DMS114 treated with DMSO at 0.1 percent for 48 hours (cell line): ENCODE measurements around the gene EFCAB8.
"Not testable (repeated sequence)": the region's sequence is repeated elsewhere in the genome, so short reads cannot be mapped to it uniquely, and the experiment has no call there.

ENCODE experiments used
- DNase-seq: peaks from one replicate; lab custom pipeline; 2025; ENCODE audit not compliant: unreplicated experiment; lab: John Stamatoyannopoulos, UW

EFCAB8 gene

DNA sequence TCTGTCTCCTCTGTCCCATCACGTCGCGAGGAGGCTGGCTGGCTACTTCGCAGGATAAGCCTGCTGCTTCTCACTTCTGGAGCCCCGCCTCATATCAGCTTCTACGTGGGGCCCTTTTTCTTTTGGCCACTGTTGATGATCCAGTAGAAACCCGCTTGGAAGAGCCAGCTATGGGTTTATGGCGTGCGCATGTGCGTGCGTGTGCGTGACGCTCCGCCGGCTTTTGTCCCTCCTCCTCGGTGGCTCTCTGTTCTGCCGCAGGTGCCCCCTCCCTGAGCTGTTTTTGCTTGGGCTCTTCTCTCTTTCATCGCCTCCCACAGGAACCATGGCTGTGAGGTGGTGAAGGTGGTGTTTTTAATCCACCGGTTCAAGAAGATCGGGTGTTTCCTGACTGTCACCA lies 26.5 kb downstream of the EFCAB8 start:
- DNase-seq = no peak

DNA sequence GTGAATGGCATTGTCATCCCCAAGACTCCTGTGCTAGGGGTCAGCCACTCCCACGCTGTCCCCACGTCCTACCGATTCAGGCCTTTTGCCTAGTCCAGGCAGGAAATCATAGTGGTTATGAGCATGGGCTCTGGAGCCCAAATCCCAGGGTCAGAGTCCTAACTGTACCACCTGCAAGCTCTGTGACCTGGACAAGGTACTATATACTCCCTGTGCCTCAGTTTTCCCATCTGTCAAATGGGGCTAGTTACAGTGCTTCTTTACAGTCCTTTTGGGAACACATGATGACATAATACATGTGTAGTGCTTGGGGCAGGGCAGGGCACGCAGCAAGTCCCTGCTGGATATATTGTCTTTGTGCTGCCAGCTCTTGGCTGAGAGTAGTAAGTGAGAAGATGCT lies 27.2 kb downstream of the EFCAB8 start:
- DNase-seq = no peak

DNA sequence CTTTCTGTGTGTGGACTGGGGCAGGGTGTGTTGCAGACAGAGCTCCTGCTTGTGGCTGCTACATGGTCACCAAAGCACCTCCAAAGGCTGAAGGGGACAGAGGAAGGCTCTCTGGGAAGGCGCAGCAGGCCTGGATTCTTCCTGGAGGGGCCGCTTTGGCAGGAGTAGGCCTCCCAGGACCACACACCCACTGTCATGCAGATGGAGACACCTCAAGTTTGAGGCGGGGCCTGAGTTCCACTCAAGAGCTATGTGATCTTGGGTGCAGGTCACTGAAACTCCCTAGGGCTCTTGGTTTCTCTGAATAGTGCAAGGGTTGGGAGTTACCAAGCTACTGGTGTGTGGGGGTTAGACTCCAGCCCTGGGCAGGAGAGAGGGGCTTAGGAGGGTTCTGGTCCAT lies 27.9 kb downstream of the EFCAB8 start:
- DNase-seq = no peak

DNA sequence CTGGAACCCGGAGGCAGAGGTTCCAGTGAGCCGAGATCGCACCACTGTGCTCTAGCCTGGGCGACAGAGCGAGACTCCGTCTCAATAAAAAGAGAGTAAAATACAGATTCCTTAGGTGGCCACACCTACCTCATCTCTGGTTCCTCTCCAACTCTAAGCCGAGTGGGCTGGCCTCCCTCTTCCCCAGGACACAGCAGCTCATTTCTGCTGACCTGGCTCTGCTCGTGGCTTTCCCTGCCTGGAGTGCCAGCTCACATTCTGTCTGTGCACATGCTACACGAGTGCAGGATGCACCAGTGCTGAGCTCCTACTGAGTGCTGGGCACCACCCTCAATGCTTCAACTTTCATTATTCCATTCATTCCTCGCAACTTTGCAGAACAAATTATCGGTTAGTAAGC lies 28.8 kb downstream of the EFCAB8 start:
- DNase-seq = no peak

DNA sequence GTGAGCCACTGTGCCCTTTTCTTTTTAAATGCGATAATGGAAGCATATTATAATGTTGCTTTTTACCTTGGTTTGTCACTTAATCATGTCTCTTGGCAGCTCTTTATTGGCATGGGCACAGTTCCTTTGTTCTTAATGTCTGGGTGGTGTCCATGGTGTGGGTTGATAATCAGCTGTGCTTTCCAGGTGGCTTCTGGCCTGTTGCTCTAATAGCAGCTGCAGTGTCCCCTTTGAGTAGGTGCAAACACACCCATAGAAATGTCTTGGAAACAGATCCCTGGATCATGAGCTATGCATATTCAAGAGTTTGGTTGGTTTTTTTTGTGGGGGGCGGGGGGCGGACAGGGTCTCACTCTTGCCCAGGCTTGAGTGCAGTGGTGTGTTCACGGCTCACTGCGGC lies 29.9 kb downstream of the EFCAB8 start:
- DNase-seq = no peak

DNA sequence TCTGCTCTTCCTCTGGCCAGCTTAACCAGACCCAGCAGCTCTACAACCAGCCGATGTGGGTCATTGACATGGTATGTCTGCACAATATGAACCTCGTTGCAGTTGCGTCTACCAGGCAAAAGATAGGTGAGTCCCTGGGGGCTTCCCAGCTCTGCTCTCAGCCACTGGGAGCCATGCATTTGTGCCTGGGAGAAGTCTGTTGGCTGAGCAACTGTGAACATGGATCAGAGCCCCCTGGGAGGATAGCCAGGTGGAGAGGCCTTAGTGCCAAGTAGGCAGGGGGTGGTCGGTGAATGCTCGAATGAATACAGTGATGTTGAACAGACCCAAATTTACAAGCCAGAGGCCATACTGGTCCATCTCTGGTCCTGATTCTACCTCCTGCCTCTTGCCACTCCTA lies 30.6 kb downstream of the EFCAB8 start:
- no peak for DNase-seq

DNA sequence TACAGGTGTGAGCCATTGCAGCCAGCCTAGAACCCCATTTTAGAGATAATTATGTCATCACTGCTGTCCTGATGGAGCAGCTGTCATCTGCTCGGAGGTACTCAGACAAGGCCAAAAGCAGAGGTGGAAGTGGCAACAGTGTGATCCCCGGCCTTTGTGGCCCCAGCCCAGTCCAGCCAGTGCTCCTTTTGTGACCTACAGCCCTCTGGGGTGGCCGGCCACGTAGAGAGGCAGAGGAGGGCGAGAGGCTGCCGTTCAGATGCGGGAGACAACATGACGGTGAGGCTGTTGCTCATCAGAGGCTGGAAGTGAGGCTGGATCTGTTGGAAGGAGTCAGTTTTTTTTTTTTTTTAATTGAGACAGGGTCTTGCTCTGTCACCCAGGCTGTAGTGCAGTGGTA lies 32.8 kb downstream of the EFCAB8 start:
- no peak for DNase-seq

DNA sequence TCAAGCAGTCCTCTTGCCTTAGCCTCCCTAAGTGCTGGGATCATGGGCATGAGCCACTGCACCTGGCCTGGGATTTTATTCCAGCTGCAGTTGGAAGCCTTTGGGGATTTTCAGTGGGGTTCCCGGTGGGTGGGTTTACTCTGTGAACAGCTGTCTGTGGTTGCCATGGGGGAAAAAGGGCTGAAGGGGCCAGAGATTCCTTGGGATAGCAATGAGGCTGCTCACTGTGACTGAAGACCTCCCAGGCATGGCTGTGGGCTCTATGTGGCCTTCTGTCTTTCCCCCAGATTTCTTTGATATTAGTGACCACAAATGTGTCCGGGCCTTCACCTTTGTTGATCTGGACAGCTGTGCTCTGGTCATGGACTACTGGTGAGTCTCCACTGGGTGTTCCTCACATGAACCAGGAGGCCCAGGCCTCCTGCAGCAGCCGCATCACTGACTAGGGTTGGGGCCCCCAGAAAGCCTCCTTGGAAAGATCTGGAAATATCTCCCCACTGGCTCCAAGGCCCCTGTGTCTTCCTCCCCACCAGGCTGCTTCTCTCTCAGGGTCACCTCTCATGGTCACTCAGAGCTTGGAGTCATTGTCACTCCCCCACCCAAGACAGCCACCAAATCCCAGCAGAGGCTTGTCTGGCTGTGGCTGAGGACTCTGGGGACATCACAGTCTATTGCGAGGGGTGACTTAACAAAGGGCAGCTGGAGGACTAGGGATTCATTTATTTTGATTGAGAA lies 33.4 kb downstream of the EFCAB8 start:
- no peak for DNase-seq

DNA sequence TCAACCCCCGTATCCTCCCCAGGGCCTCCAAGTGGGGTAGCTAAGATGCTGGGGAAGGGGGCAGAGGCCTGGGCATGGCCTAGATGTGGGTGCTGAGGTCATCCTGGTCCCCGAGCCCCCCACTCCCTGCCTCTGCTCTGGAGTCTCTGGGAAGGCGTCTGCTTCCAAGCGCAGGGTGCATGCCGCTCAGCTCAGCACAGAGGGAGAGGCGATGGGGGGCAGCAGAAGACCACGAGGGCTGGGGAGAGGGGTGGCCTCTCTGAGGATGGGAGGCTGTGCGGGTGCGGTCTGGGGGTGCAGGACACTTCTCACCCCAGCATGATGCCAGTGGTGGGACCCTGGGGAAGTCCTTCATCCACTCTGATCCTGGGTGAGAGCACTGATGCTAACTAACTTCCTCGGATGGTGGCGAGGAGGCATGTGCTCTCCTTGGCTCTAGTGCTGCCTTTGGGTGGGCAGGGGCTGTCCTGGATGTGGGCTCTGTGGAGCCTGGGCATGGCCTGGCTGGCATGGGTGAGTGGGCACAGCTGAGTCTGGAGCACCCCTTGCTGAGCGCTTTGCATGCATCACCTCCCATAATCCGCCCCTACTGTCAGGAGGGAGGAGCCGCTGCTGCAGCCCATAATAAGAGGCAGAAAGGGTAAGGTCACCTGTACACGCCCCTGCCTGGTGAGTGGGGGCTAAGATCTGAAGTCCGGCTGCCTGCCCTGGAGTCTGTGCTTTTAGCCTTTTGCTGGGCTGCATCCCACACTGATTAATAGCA lies 34.7 kb downstream of the EFCAB8 start:
- DNase-seq = no peak

DNA sequence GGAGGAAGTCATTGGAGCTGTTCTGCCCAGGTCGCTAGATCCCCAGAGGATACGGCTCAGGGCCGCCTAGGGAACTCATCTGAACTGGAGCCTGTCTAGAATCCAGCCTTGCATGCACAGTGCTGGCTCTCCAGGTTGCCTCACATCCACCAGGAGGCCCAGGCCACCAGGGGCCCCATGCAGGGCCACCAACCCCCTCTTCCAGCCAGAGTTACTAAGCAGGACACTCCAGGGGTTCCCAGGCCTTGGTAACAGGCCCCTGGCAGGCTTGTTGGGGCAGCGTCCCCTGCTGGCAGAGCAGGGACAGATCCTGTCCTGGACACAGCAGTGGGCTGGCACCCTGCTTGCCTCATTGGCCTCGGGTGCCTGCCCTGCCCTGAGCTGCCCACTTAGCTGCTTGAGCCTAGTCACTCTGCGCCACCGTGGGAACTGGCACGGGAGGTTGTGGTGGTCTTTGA lies 35.3 kb downstream of the EFCAB8 start:
- DNase-seq = no peak

DNA sequence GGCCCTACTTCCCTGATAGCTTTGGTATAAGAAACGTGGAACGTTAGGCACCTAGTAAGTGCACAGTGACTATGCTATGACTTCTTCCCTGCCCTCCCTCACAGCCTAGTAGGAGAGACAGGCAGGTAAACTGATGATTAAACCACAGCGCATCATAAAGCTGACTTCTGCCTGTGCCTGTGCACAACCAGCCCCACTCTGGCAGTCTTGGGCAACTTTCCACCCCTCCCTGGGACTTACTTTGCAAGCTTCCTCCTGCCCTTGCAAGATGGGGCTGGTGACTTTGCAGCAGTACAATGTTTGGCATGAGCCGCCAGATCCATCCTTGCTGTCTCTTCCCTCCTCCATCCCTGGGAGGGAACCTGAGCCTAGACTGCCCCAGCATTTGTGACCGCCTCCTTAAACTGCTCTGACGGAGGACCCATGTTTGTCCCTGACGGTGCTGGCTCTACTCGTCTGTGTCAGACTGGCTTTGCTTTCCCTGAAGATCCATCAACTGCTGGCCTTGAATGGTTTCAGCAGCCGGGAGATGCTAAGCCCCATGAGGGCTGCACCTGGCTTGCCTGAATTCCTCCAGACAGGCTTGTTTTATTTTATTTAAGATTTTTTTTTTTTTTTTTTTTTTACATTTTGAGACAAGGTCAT lies 36.1 kb downstream of the EFCAB8 start:
- no peak for DNase-seq

DNA sequence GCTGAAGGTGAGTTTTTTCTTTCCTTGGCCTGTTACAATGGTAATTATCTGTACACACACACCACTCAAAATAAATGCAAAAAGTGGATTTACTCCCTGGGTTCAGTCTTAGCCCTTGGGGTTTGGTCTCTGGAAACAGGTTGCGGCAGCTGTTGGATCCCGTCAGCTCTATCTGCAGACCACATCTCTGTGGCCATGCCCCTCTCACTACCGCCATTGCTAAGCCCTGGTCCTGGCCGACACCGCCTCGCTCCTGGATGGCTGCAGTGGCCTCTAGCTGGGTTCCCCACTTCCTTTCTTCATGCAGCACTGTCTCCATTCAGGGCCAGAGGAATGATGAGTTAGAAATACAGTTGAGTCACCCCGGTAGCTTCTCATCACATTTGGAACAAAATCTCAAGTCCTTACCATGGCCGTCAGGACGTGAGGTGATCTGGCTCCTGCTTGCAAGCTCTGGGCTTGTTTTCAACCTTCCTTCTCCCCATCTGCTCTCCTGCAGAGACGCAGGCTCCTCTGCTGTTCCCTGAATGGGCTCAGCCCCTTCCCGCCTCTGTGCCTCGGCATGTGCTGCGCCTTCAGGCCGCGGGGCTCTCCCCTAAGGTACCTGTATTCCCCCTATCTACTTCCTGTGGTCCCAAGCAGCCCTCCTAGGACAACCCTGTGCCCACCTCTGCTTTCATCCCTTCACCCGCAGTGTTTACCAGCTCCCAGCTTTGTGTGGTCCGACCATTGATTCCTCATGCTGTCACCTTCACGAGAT lies 38.0 kb downstream of the EFCAB8 start:
- no peak for DNase-seq

DNA sequence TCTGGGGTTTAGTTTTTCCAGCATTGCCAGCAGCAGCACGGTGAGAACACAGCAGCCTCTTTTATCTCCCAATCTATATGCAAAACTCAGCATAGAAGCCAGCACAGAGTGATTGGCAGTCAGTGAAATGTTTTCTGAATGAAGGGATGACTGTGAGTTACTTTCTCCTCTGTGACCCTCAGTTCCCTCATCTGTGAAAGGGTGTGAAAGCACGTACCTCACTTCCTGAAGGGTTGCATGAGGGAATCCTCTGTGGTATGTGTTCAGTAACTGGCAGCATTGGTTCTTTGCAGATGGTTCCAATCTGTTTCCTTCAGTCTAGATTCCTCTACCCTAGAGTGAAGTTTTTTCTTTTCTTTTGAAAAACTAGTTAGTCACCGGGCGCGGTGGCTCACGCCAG lies 40.0 kb downstream of the EFCAB8 start:
- no peak for DNase-seq

DNA sequence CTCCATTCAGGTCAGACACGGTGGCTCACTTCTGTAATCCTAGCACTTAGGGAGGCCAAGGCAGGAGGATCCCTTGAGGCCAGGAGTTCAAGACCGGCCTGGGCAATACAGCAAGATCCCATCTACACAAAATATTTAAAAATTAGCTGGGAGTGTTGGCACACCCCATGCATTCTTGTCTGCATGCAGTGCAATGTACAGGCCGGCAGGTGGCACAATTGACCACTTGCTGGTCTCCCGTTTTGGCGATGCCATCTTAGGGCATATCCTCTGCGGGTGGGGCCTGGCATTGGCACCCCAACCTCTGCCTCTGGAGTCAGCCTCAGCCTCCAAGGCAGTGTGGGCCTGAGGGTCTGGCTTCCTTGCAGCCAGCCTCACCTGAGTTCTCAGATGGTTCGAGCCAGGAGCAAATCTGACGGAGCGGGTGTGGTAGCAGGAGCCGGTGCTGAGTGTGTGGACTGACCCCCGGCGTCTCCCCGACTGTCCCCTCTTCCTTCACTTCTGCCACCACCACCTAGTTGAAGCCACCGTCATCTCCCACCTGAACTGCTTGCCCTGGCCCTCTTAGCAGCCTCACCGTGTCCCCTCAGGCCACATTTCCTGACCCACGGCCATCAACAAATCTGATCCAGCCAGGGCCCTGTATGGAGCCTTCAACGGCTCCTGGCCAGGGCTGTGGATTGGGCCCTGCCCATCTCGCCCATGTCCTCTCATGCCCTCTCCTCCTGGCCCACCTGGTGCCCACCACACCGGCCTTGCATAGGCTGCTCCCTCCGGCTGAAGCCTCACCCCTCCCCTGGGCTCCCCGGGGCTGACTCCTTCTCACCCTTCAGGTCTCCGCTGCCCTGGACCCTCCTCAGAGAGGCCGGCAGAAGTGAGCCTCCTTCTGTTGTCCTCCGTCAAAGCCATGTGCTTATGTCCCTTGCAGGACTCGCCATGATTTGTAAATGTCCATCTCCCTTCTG lies 44.0 kb downstream of the EFCAB8 start:
- peak; percentile 19 for DNase-seq

DNA sequence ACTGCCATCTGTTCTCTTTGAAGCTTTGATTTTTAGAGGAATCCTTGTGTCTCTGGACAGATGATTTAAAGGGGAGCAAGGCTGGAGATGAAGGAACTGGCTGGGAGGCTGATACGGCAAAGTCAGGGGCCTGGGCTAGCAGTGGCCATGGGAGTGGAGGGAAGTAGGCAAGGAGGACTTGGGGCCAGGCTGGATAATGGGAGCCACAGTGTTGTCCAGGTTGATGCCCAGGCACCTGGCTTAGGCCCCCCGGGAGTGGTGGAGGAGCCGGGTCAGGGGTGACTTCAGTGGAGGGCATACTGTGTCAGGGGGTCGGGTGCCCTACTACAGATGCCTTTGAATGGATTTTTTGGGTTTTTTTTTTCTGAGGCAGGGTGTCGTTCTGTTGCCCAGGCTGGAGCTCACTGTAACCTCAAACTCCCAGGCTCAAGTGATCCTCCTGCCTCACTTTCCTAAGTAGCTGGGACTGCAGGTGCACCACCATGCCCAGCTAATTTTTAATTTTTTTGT lies 45.0 kb downstream of the EFCAB8 start:
- no peak for DNase-seq

DNA sequence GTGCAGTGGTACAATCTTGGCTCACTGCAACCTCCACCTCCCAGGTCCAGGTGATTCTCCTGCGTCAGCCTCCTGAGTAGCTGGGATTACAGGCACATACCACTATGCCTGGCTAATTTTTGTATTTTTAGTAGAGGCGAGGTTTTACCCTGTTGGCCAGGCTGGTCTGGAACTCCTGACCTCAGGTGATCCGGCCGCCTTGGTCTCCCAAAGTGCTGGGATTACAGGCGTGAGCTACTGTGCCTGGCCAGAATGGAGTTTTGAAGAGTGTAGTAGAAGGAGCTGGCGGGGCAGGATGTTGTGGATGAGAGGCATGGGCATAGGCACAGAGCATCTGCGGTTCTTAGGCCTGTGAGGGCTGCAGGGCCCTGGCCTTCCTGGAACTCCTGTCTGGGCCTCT lies 46.0 kb downstream of the EFCAB8 start:
- DNase-seq = not testable (repeated sequence)

DNA sequence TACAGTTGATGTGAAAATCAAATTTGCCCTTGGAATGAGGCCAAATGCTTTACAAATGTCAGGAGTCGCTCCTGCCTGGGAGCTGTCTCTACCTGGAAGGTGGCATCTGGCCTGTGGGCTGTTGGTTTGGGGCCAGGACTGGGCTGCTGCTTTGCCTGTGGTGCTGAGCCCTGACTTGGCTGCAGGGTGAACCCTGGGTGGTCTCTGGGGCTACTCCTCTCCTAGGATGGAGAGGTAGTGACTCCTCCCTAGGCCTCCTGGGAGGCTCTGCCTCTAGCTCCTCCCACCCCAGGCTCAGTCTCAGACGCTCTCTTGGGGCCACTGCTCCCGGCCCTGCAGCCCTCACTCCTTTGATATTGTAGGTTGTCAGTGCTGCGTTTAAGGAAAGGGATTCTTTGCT lies 47.5 kb downstream of the EFCAB8 start:
- no peak for DNase-seq

DNA sequence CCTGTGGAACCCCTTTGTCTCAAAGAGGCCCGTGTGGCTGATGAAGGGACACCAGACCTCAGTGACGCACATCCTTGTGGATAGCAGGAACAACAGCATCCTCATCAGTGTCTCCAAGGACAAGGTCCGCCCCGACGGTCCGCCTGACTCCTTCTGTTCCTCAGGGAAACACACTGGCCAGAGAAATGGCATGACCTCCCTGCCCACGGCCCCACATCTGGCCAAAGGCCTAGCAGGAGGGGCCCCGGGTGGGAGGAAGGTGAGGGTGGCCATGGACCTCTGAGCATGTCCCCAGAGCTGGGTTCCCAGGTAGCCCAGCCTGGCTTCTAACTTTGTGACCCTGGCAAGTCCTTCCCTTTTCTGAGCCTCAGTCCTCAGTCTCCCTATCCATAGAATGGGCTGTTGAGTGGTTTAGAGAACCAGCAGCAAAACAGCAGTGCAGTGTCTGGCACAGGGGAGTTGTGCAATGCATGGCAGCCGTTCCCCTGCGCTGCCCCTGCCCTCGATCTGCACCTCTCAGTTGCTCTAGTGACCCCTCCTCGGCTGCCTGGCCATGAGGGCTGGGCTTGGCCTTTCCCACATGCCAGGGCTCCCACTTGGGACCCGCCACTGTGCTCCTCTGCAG lies 48.3 kb downstream of the EFCAB8 start:
- DNase-seq = no peak

DNA sequence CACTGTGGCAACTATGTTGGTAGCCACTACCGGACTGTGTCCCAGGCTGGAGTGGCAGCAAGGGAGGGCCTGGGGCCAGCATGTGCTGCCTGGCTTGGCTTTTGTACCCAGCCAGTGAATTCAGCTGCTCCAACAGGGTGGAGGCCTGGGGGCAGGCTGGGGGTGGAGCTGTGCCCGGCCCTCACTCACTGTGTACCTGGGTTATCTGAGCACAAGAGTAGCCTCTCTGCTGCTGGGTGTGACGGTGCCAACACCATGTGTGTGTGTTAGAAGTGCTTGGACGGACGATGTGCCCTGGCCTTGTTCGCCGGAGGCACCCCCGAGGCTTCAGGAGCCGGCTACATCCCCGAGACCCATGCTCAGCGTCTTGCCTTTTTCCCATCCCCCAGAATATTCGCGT lies 49.2 kb downstream of the EFCAB8 start:
- DNase-seq = no peak
